Astrocyte (in vitro differentiated cells and primary cell): ENCODE results near the gene PYM1. TPM values are rescaled to one million over a fixed set of nuclear protein-coding genes. Genes with fewer than 3 reads are reported as not detected.

Source experiments
- DNase-seq: peaks from one replicate; pipeline ENCODE4 v3.0.0-alpha.2; 2010; ENCODE audit warnings: low read depth
- FAIRE-seq: peaks from 2 replicates; lab custom pipeline; 2011; peaks lifted over from hg19 to GRCh38; lab: Jason Lieb, UNC
- H2AFZ ChIP-seq: 2 replicates; pipeline ENCODE4 v1.6.0; 2012; ENCODE audit warnings: low read depth, low read length, inconsistent platforms
- H3K27ac ChIP-seq: 2 replicates; pipeline ENCODE4 v1.5.1; 2011; ENCODE audit warnings: low read depth, low read length, inconsistent platforms
- H3K27me3 ChIP-seq: 2 replicates; pipeline ENCODE4 v1.6.0; 2011; ENCODE audit warnings: low read length, inconsistent platforms; ENCODE audit not compliant: insufficient read depth
- H3K36me3 ChIP-seq: 2 replicates; pipeline ENCODE4 v1.5.1; 2011; ENCODE audit warnings: low read length, inconsistent platforms; ENCODE audit not compliant: insufficient read depth
- H3K4me1 ChIP-seq: 2 replicates; pipeline ENCODE4 v1.5.1; 2011; ENCODE audit warnings: low read length, inconsistent platforms; ENCODE audit not compliant: insufficient read depth
- H3K4me2 ChIP-seq: 2 replicates; pipeline ENCODE4 v1.6.0; 2012; ENCODE audit warnings: low read length, inconsistent platforms
- H3K4me3 ChIP-seq: 2 replicates; pipeline ENCODE4 v1.5.1; 2011; ENCODE audit warnings: low read depth, mild to moderate bottlenecking, low read length, inconsistent platforms; ENCODE audit not compliant: insufficient read depth
- H3K79me2 ChIP-seq: 2 replicates; pipeline ENCODE4 v1.6.0; 2012; ENCODE audit warnings: mild to moderate bottlenecking, low read length, inconsistent platforms; ENCODE audit not compliant: insufficient read depth
- H3K9ac ChIP-seq: 2 replicates; pipeline ENCODE4 v1.6.0; 2012; ENCODE audit warnings: mild to moderate bottlenecking, low read length, inconsistent platforms
- H3K9me3 ChIP-seq: 2 replicates; pipeline ENCODE4 v1.5.1; 2012; ENCODE audit warnings: low read depth, mild to moderate bottlenecking, low read length, inconsistent platforms; ENCODE audit not compliant: insufficient read depth
- H4K20me1 ChIP-seq: 2 replicates; pipeline ENCODE4 v1.6.0; 2012; ENCODE audit warnings: low read length, inconsistent platforms; ENCODE audit not compliant: insufficient read depth
- H3K27ac Mint-ChIP-seq: one replicate; pipeline ENCODE4 v1.8.0; 2021; ENCODE audit warnings: mild to moderate bottlenecking, mixed read lengths; ENCODE audit not compliant: unreplicated experiment
- H3K27me3 Mint-ChIP-seq: one replicate; pipeline ENCODE4 v1.8.0; 2021; ENCODE audit warnings: low read depth, mixed read lengths; ENCODE audit not compliant: unreplicated experiment
- H3K36me3 Mint-ChIP-seq: one replicate; pipeline ENCODE4 v1.8.0; 2021; ENCODE audit warnings: low read depth, mixed read lengths; ENCODE audit not compliant: unreplicated experiment
- H3K4me1 Mint-ChIP-seq: one replicate; pipeline ENCODE4 v1.8.0; 2021; ENCODE audit warnings: low read depth, mixed read lengths; ENCODE audit not compliant: unreplicated experiment
- H3K4me3 Mint-ChIP-seq: one replicate; pipeline ENCODE4 v1.8.0; 2021; ENCODE audit warnings: mild to moderate bottlenecking, moderate library complexity, mixed read lengths; ENCODE audit not compliant: unreplicated experiment
- H3K9me3 Mint-ChIP-seq: one replicate; pipeline ENCODE4 v1.8.0; 2021; ENCODE audit warnings: mild to moderate bottlenecking, mixed read lengths; ENCODE audit not compliant: unreplicated experiment
- CTCF ChIP-seq: IDR thresholded peaks from 2 replicates; pipeline ENCODE4 v1.5.1; 2011; ENCODE audit warnings: low read depth, mild to moderate bottlenecking, inconsistent platforms, low read length, moderate library complexity; ENCODE audit not compliant: insufficient read depth
- EZH2 ChIP-seq: IDR thresholded peaks from 2 replicates; pipeline ENCODE4 v1.6.1; 2012; ENCODE audit warnings: mild to moderate bottlenecking, low read length, inconsistent platforms; ENCODE audit not compliant: insufficient read depth
- total RNA-seq: library from RNA; stranded (reverse); gene quantifications from 2 replicates; pipeline ENCODE4 v1.2.1, GENCODE V29; 2021

Gene PYM1
- total RNA-seq, 1 donor from 2014 or later: 33.6 TPM

GRCh38 chr12:55915482-55915859, 12.2 kb downstream of the PYM1 start:
- H3K36me3 Mint-ChIP-seq: peaks cover 6% of the 10 kb centered on the region
- peaks cover 60% of the 10 kb centered on the region for H3K79me2 ChIP-seq
- no peak overlapping the region for H3K4me2 ChIP-seq
- no peaks in the 10 kb centered on the region for H3K27me3 Mint-ChIP-seq
- FAIRE-seq (no peak), DNase-seq (no peak)
- H3K27me3 ChIP-seq: no peaks in the 10 kb centered on the region
- H3K4me3 Mint-ChIP-seq: no peak overlapping the region
- H3K9me3 Mint-ChIP-seq: no peaks in the 10 kb centered on the region
- no peak overlapping the region for H3K4me3 ChIP-seq
- H3K36me3 ChIP-seq: peaks cover 3% of the 10 kb centered on the region
- no peaks in the 10 kb centered on the region for H3K9me3 ChIP-seq
- no peak overlapping the region for H3K27ac Mint-ChIP-seq
- H3K4me1 Mint-ChIP-seq: peaks cover 8% of the 10 kb centered on the region
- peaks cover 13% of the 10 kb centered on the region for H3K4me1 ChIP-seq
- peaks cover 26% of the 10 kb centered on the region for H4K20me1 ChIP-seq
- H2AFZ ChIP-seq: no peak overlapping the region
- no peak overlapping the region for H3K27ac ChIP-seq
- no peak for TF ChIP-seq EZH2
- TF ChIP-seq CTCF: no peak
- no peak overlapping the region for H3K9ac ChIP-seq

- no peak overlapping the region for H3K9ac ChIP-seq
- no peak overlapping the region for H3K4me3 ChIP-seq
- peaks cover 37% of the 10 kb centered on the region for H3K79me2 ChIP-seq
- Mint-ChIP-seq H3K4me3 (no peak overlapping the region), H3K4me1 (peaks cover 13% of the 10 kb centered on the region), H3K36me3 (peaks cover 6% of the 10 kb centered on the region), H3K9me3 (no peaks in the 10 kb centered on the region), H3K27ac (no peak overlapping the region), H3K27me3 (no peaks in the 10 kb centered on the region)
- H3K9me3 ChIP-seq: no peaks in the 10 kb centered on the region
- no peak for TF ChIP-seq CTCF
- no peak for TF ChIP-seq EZH2
- H3K4me2 ChIP-seq: no peak overlapping the region
- H3K4me1 ChIP-seq: peaks cover 8% of the 10 kb centered on the region
- no peaks in the 10 kb centered on the region for H3K27me3 ChIP-seq
- H4K20me1 ChIP-seq: peaks cover 26% of the 10 kb centered on the region
- H3K36me3 ChIP-seq: peaks cover 3% of the 10 kb centered on the region
- no peak overlapping the region for H3K27ac ChIP-seq
- H2AFZ ChIP-seq: no peak overlapping the region
- no peak for DNase-seq
- no peak for FAIRE-seq
Measured at GRCh38 chr12:55912908-55913307, 14.8 kb downstream of the PYM1 start.

- DNase-seq (no peak), FAIRE-seq (no peak)
- Mint-ChIP-seq H3K4me3 (no peak overlapping the region), H3K9me3 (no peaks in the 10 kb centered on the region), H3K4me1 (peaks cover 11% of the 10 kb centered on the region), H3K27me3 (no peaks in the 10 kb centered on the region), H3K27ac (peak overlapping the region; percentile 63), H3K36me3 (peaks cover 6% of the 10 kb centered on the region)
- peak overlapping the region; percentile 24 for H3K27ac ChIP-seq
- H2AFZ ChIP-seq: no peak overlapping the region
- peaks cover 11% of the 10 kb centered on the region for H3K79me2 ChIP-seq
- no peaks in the 10 kb centered on the region for H3K9me3 ChIP-seq
- H3K36me3 ChIP-seq: peaks cover 3% of the 10 kb centered on the region
- no peak overlapping the region for H3K4me3 ChIP-seq
- H3K4me1 ChIP-seq: peaks cover 2% of the 10 kb centered on the region
- peaks cover 5% of the 10 kb centered on the region for H4K20me1 ChIP-seq
- H3K27me3 ChIP-seq: no peaks in the 10 kb centered on the region
- no peak for TF ChIP-seq EZH2
- peak overlapping the region; percentile 44 for H3K4me2 ChIP-seq
- H3K9ac ChIP-seq: peak overlapping the region; percentile 13
Measured at GRCh38 chr12:55909513-55909884, 18.2 kb downstream of the PYM1 start.
